Stromal cell of bone marrow (primary cell): ENCODE results near the gene OR1J1.

ENCODE experiments used
- DNase-seq: peaks from one replicate; pipeline ENCODE4 v3.0.0-alpha.2; 2012; ENCODE audit warnings: low read depth

OR1J1 gene, protein sequence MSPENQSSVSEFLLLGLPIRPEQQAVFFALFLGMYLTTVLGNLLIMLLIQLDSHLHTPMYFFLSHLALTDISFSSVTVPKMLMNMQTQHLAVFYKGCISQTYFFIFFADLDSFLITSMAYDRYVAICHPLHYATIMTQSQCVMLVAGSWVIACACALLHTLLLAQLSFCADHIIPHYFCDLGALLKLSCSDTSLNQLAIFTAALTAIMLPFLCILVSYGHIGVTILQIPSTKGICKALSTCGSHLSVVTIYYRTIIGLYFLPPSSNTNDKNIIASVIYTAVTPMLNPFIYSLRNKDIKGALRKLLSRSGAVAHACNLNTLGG

GRCh38 chr9:122477826-122478225 is at the start of gene OR1J1:
Gene OR1J1, minus strand, starts transcription at chr9:122477926. Its CDS starts 0 bp downstream, at chr9:122477926.
- no peak for DNase-seq

GRCh38 chr9:122527193-122527592 is 49.5 kb upstream of the OR1J1 start, which contains the start of gene OR1N1:
Gene OR1N1, minus strand, starts transcription at chr9:122527293. Its CDS starts 0 bp downstream, at chr9:122527293.
- no peak for DNase-seq

GRCh38 chr9:122526602-122527001 is 48.9 kb upstream of the OR1J1 start:
- no peak for DNase-seq

DNA sequence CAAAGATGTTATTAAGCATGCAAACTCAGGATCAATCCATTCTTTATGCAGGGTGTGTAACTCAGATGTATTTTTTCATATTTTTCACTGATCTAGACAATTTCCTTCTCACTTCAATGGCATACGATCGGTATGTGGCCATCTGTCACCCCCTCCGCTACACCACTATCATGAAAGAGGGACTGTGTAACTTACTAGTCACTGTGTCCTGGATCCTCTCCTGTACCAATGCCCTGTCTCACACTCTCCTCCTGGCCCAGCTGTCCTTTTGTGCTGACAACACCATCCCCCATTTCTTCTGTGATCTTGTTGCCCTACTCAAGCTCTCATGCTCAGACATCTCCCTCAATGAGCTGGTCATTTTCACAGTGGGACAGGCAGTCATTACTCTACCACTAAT is 41.6 kb upstream of the OR1J1 start:
- DNase-seq, result no peak

- DNase-seq, result no peak
Measured at GRCh38 chr9:122518841-122519240, 41.1 kb upstream of the OR1J1 start, which contains the start of gene OR1J4. Gene OR1J4, plus strand, starts transcription at chr9:122519141. Its CDS starts 0 bp downstream, at chr9:122519141.

- no peak for DNase-seq
Measured at GRCh38 chr9:122518226-122518625, 40.5 kb upstream of the OR1J1 start.

DNA sequence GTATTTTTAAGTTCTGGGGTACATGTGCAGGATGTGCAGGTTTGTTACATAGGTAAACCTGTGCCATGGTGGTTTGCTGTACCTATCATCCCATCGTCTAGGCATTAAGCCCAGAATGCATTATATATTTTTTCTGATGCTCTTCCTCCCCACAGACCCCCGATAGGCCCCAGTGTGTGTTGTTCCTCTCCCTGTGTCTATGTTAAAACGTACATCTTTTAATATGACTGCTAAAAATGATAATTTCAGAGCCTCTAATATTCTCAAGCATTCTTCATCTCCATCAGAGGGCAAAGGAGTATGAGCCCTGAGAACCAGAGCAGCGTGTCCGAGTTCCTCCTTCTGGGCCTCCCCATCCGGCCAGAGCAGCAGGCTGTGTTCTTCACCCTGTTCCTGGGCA is 32.8 kb upstream of the OR1J1 start, which contains the start of gene OR1J2:
Gene OR1J2, plus strand, starts transcription at position 301 of the 400 bp plus-strand sequence. Its CDS starts 0 bp downstream, at position 301.
- DNase-seq, result no peak

DNA sequence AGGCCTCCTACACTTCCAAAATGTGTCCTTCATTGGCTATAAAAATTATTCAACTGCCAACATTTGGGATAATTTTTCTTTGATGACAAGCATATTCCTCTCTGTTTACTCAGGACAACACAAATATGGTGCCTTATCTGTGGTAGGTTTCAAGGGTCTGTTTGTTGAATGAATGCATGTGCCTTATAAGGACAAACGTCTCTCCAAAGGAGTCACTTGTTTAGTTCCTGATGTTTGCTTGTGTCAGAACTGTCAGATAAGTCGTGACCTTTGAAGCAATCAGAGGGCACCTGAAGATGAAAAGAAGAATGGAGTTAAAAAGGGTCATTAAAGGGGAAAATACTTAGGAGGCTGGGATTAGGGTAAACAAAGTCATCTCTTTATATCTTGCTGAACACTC is 29.2 kb upstream of the OR1J1 start:
- DNase-seq, result no peak

DNA sequence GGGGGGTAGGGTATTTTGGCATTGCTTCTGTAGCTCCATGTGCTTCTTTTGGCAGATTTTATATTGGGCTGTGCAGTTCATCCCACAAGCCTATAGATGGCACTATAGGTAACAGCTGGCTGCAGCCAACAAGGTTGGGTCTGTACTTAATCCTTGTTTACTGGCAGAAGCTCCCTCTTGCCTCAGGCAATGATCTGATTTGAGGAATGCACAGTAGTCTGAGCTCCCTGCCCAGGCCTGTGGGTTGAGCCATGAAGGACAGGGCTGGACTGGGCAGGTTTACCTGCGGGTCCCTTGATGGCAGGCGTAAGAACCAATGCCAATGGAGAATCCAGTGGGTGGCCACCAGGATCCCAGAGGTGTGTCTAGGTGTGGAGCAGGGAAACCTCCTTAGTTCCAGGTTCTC is 21.2 kb upstream of the OR1J1 start:
- DNase-seq, result peak; percentile 3

- DNase-seq, result no peak
Measured at GRCh38 chr9:122479062-122479461, 1.3 kb upstream of the OR1J1 start.

GRCh38 chr9:122477346-122477745 is 380 bp downstream of the OR1J1 start:
- DNase-seq, result no peak

- no peak for DNase-seq
Measured at GRCh38 chr9:122475717-122476116, 2.0 kb downstream of the OR1J1 start.

- DNase-seq, result no peak
Measured at GRCh38 chr9:122474561-122474960, 3.2 kb downstream of the OR1J1 start.

- peak; percentile 80 for DNase-seq
Measured at GRCh38 chr9:122468735-122469134, 9.0 kb downstream of the OR1J1 start.

DNA sequence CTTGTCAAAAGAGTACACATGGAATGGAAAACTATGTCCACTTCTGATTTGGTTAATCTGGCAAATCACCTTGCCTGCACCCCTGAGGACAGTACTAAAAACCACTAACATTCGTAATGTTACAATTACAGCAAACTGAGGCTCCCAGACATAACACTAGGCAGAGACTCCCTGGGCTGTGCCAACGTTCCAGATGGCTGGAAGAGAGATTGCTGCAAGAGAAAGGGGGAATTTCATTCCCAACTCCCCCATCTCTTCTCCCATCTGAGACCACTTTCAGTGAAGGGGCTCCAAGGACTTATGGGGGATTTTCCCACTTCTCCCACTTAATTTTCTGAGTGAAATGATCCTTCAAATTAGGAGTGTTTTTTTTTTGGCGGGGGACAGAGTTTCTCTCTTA is 11.3 kb downstream of the OR1J1 start:
- DNase-seq, result no peak

GRCh38 chr9:122464633-122465567 is 12.8 kb downstream of the OR1J1 start:
- peak; percentile 87 for DNase-seq

DNA sequence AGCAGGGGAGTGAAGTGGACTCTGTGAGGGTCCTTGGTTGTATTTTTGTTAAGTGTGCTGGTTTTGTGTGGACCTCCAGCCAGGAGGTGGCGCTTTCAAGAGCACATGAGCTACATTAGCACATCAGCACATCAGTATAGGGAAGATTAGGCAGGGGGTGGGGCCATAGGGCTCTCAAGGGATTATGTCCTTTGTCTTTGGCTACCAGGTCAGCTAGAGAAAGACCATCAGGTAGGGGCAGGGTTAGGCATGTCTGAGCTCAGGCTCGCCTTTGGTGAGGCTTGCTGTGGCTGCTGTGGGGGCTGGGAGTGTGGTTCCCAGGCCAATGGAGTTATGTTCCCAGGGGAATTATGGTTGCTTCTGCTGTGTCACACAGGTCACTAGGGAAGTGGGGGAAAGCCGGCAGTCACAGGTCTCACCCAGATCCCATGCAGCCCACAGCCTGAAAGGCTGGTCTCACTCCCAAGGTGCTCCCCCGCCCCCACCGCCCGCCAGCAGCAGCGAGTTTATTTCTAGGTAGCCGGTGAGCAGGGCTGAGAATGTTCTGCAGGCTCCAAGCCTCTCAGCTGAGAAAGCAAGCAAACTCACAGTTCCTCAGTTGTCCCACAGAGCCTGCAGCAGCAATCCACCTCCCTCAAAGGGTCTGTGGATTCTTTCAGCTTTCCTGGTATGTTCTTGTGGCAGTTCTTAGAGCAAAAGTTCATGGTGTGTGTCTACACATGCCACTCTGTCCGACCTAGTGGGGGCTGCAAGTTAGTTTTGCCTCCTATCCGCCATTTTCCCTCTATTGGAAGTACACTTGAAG is 13.7 kb downstream of the OR1J1 start:
- DNase-seq, result no peak

DNA sequence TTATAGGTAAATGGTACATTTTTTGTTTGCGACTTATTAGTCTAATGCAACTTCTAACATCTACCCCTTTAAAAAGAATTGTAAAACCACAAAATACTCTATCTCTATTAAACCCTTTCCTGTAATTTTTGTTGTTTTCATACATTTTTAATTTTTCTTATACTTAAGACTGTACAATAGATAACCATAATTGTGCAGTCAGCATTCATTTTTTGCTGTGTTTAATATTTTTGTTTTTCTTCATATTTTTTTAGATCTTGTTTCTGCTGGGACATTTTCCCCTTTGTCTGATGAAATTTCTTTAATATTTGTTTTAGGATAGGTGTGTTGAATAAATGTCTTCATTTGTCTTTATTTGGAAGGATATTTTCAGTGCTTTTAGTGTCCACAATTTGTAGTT is 19.9 kb downstream of the OR1J1 start:
- DNase-seq, result no peak

GRCh38 chr9:122456123-122456522 is 21.6 kb downstream of the OR1J1 start:
- no peak for DNase-seq

DNA sequence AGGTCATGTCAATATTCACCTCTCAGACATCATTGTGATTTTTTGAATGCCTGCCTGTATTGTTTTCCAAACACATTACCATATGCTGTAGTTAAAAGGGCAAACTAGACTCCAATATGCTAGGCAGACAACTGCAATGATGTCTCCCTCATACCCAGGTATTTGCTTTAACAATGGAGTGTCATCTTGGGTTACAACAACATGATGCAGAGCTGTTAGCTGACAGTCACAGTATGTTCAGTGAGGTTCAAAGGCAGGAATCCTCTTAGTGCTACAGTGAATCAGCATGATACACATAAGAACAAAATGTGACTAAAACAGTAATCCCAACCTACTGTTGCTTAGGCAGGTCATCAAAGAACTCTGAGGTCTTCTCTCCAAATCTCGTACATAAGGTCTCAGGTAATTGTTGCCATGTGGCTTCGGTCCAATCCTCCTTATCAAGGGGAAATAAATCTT is 24.0 kb downstream of the OR1J1 start:
- no peak for DNase-seq

DNA sequence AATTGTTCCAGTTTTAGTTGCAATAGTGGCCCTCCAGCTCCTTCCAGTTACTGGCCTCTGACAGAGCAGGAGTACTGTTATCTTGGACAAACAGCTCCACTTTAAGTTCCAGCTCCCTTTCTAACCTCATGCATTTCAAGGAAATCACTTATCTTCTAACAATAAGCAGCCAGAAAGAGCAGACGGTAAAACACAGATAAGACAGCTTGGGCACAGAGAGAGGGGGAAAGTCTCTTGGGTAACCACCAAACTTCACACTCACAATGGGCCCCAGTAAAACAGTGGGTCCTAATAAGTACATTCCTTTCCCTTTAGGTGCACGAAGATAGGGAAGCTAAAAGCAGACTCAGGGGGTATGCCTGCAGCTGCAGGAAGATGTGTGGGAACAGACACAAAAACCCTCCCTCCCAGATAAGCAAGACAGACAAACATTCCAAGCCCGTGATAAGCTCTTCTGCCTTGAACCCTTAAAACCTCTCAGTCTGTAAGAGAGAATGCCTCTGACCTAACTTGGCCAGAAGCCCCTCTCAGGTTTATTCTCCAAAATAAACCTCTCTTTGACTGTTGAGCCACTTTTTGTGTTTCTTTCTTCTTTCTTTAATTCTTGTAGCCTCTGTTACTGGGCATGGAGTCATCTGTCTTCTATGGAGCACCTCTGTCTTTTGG is 30.8 kb downstream of the OR1J1 start:
- DNase-seq, result no peak
